Measurements from ENCODE around the gene CTAG1B.
"Not testable (repeated sequence)": the region's sequence is repeated elsewhere in the genome, so short reads cannot be mapped to it uniquely, and the experiment has no call there.

The CTAG1B gene

GRCh38 chrX:154600759-154601374 is 18.2 kb downstream of the CTAG1B start:
- Histone ChIP-seq H3K36me3 (no peaks in the 10 kb centered on the region), H3K9ac (no peak overlapping the region), H3K27ac (no peak overlapping the region), H3K4me3 (no peak overlapping the region), H3K9me3 (peaks cover 12% of the 10 kb centered on the region), H3K4me1 (peaks cover 8% of the 10 kb centered on the region), H4K20me1 (no peaks in the 10 kb centered on the region), H3K27me3 (peaks cover 91% of the 10 kb centered on the region), H3K4me2 (no peak overlapping the region)
- TF ChIP-seq Cebpa-rat (IDR thresholded peaks at IDR 0.05), result no peak

DNA sequence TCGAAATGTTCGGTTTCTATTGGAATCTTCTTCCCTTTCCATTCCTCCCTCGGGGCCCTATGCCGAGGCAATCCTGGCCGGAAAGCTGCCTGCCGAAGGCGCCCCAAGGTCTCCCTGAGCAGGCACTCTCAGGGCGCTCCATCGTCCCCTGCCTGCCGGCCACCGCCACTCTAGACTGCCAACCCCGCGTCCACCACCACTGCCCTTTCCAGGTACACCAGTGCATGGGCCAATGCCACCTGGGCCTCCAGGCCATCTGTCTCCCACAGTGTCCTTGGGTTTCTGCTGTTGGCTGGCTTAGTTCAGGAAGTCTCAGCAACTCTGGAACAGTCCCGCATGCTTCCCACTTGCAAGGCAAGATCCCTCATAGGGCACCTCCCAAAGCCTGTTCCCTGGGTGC is 19.6 kb downstream of the CTAG1B start:
- H3K4me2 ChIP-seq, result 0 out of 2 replicates have a peak overlapping the region, but pooled peaks have one; percentile 7

GRCh38 chrX:154598656-154599055 is 20.4 kb downstream of the CTAG1B start:
- peaks cover 8% of the 10 kb centered on the region for H3K4me1 ChIP-seq
- H3K4me2 ChIP-seq, result no peak overlapping the region
- no peak overlapping the region for H3K4me3 ChIP-seq
- H4K20me1 ChIP-seq, result no peaks in the 10 kb centered on the region
- no peaks in the 10 kb centered on the region for H3K36me3 ChIP-seq
- H3K27me3 ChIP-seq, result peaks cover 94% of the 10 kb centered on the region
- H3K9ac ChIP-seq, result no peak overlapping the region
- H3K9me3 ChIP-seq, result peaks cover 17% of the 10 kb centered on the region
- no peak overlapping the region for H3K27ac ChIP-seq
- no peak for TF ChIP-seq Cebpa-rat (IDR thresholded peaks at IDR 0.05)

More for the DNA sequence above, 19.6 kb downstream of the CTAG1B start:
- Histone ChIP-seq H4K20me1 (no peaks in the 10 kb centered on the region), H3K27me3 (peaks cover 94% of the 10 kb centered on the region), H3K36me3 (no peaks in the 10 kb centered on the region), H3K4me1 (peaks cover 8% of the 10 kb centered on the region), H3K4me3 (no peak overlapping the region), H3K27ac (no peak overlapping the region), H3K9me3 (peaks cover 12% of the 10 kb centered on the region), H3K9ac (no peak overlapping the region)
- TF ChIP-seq Cebpa-rat (IDR thresholded peaks at IDR 0.05), result no peak

GRCh38 chrX:154597221-154597620 is 21.9 kb downstream of the CTAG1B start:
- no peaks in the 10 kb centered on the region for H3K36me3 ChIP-seq
- no peak overlapping the region for H3K9ac ChIP-seq
- H3K4me2 ChIP-seq, result no peak overlapping the region
- H3K9me3 ChIP-seq, result peaks cover 30% of the 10 kb centered on the region
- no peak for TF ChIP-seq Cebpa-rat (IDR thresholded peaks at IDR 0.05)
- H3K4me3 ChIP-seq, result no peak overlapping the region
- H4K20me1 ChIP-seq, result no peaks in the 10 kb centered on the region
- H3K27me3 ChIP-seq, result peaks cover 94% of the 10 kb centered on the region
- no peak overlapping the region for H3K27ac ChIP-seq
- H3K4me1 ChIP-seq, result peaks cover 8% of the 10 kb centered on the region

DNA sequence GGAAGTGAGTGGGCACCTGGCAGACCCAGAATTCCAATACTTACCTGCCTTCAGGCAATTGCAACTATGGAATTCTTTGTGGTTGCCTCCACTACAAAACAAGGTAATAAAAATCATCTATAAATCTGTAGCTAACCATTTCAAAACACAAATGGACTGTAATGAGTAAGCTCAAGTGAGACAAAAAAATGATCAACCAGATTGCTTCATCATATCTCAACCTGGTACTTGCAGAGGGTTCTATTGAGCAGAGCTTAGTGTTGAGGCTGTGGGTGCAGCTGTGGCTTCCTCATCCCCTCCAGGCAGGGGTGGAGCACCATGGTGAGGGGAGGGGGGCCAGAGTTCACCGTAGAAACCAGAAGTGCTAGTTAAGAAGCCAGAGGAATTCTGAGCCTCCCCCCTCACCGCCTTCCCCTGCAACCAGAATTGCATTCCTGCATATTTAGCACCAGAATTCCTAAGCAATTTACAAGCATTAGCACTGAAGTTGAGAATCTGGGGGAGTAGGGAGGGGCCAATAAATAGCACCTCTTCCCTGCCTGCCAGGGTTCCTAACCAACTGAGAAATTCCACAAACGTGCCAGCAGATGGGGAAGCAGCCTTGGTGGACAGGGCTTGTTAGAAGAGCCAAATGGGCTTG is 22.7 kb downstream of the CTAG1B start:
- Histone ChIP-seq H3K4me3 (no peak overlapping the region), H4K20me1 (no peaks in the 10 kb centered on the region), H3K36me3 (no peaks in the 10 kb centered on the region), H3K4me2 (no peak overlapping the region), H3K9me3 (peaks cover 39% of the 10 kb centered on the region), H3K9ac (no peak overlapping the region), H3K27me3 (peaks cover 91% of the 10 kb centered on the region), H3K4me1 (peaks cover 8% of the 10 kb centered on the region), H3K27ac (no peak overlapping the region)
- no peak for TF ChIP-seq Cebpa-rat (IDR thresholded peaks at IDR 0.05)

GRCh38 chrX:154595559-154596249 is 23.4 kb downstream of the CTAG1B start:
- H3K4me2 ChIP-seq, result no peak overlapping the region

DNA sequence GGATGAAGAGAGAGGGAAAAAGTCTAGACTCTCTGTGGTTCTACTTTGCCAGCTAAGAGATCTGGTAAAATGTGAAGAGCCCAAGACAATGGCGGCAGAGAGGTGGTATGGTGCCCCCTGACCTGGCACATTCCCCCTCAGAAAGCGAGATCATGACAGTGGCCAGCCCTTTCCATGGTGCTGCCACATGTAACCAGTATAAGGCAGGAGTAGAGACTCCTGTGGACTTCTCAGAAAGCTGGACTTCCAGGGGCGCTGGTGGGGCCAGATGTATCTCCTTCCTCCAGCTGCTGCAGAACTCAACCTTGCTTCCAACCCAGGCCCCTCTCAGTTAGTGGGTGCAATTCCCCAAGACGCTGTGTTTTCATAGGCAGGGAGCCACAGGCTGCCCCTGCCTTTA is 24.6 kb downstream of the CTAG1B start:
- no peak overlapping the region for H3K9ac ChIP-seq
- no peak overlapping the region for H3K4me3 ChIP-seq
- H4K20me1 ChIP-seq, result no peaks in the 10 kb centered on the region
- H3K9me3 ChIP-seq, result peaks cover 42% of the 10 kb centered on the region
- H3K27ac ChIP-seq, result no peak overlapping the region
- no peak for TF ChIP-seq Cebpa-rat (IDR thresholded peaks at IDR 0.05)
- H3K27me3 ChIP-seq, result peaks cover 76% of the 10 kb centered on the region
- peaks cover 1% of the 10 kb centered on the region for H3K4me1 ChIP-seq
- no peak overlapping the region for H3K4me2 ChIP-seq
- no peaks in the 10 kb centered on the region for H3K36me3 ChIP-seq

More at GRCh38 chrX:154595559-154596249, 23.4 kb downstream of the CTAG1B start:
- Histone ChIP-seq H3K27me3 (peaks cover 87% of the 10 kb centered on the region), H3K27ac (no peak overlapping the region), H3K4me3 (no peak overlapping the region), H3K4me1 (peaks cover 8% of the 10 kb centered on the region), H4K20me1 (no peaks in the 10 kb centered on the region), H3K36me3 (no peaks in the 10 kb centered on the region), H3K9me3 (peaks cover 42% of the 10 kb centered on the region), H3K9ac (no peak overlapping the region)
- no peak; the same call in 1 of the 2 replicates for TF ChIP-seq Cebpa-rat (IDR thresholded peaks at IDR 0.05)

GRCh38 chrX:154593201-154593600 is 25.9 kb downstream of the CTAG1B start:
- Histone ChIP-seq H3K27ac (no peak overlapping the region), H3K9me3 (peaks cover 42% of the 10 kb centered on the region), H3K4me3 (no peak overlapping the region), H3K36me3 (no peaks in the 10 kb centered on the region), H3K4me2 (no peak overlapping the region), H4K20me1 (no peaks in the 10 kb centered on the region), H3K9ac (no peak overlapping the region), H3K4me1 (no peaks in the 10 kb centered on the region), H3K27me3 (peaks cover 66% of the 10 kb centered on the region)
- TF ChIP-seq Cebpa-rat (IDR thresholded peaks at IDR 0.05), result no peak

GRCh38 chrX:154592505-154592904 is 26.6 kb downstream of the CTAG1B start:
- no peaks in the 10 kb centered on the region for H3K36me3 ChIP-seq
- H4K20me1 ChIP-seq, result no peaks in the 10 kb centered on the region
- no peak overlapping the region for H3K27ac ChIP-seq
- peaks cover 37% of the 10 kb centered on the region for H3K9me3 ChIP-seq
- H3K4me1 ChIP-seq, result no peaks in the 10 kb centered on the region
- no peak overlapping the region for H3K4me3 ChIP-seq
- H3K4me2 ChIP-seq, result no peak overlapping the region
- H3K27me3 ChIP-seq, result peaks cover 59% of the 10 kb centered on the region
- TF ChIP-seq Cebpa-rat (IDR thresholded peaks at IDR 0.05), result no peak
- H3K9ac ChIP-seq, result no peak overlapping the region

DNA sequence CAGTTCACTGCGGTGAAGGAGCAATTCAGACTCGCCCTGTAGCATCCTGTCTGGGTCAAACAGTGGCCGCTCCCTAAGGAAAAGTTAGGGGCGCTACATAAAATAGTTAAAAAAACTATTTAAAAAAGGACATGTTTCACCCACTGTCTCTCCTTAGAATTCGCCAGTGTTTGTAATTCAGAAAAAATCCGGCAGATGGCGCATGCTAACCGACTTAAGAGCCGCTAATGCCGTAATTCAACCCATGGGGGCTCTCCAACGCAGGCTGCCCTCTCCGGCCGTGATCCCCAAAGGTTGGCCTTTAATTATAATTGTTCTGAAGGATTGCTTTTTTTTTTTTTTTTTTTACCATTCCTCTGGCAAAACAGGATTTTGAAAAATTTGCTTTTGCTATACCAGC is 28.7 kb downstream of the CTAG1B start:
- not testable (repeated sequence) for H3K4me2 ChIP-seq, H3K9ac ChIP-seq, H4K20me1 ChIP-seq, H3K4me3 ChIP-seq, H3K27ac ChIP-seq, H3K36me3 ChIP-seq, H3K4me1 ChIP-seq
- peaks cover 38% of the 10 kb centered on the region for H3K27me3 ChIP-seq
- H3K9me3 ChIP-seq, result peaks cover 29% of the 10 kb centered on the region

DNA sequence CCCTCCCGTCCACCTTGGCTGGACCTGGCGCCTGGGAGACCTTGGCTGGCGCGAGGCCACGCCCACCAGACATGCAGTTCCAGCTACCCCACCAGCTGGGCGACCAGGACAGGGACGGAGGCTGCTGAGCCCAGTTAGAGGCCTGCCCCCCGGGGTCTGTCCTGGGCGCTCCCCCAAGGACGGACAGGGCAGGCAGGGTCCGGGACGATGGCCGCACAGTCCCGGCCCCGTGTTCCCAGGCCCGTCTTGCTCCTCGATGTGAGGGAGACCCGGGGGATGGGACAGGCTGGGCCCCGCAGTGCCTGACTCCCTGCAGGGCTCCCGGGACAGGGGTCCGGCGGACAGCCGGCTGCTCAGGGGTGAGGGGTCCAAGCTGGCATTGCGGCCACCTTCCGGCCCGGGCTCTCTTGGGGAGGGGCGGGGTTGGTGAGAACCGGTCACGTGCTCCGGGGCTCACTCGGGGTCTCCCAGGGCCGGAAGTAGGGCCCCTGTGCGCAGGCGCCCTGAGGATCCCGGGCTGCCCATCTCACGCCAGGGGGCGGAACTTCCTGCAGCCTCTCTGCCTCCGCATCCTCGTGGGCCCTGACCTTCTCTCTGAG is 34.4 kb downstream of the CTAG1B start, which contains the start of gene CTAG1A:
TSS of gene CTAG1A (plus strand) at position 549 of the 599 bp plus-strand sequence. CDS start 74 bp downstream, outside the sequence.
- not testable (repeated sequence) for H3K27me3 ChIP-seq, H4K20me1 ChIP-seq, H3K4me1 ChIP-seq, H3K9ac ChIP-seq, H3K4me3 ChIP-seq, H3K9me3 ChIP-seq, H3K27ac ChIP-seq, H3K36me3 ChIP-seq, H3K4me2 ChIP-seq

DNA sequence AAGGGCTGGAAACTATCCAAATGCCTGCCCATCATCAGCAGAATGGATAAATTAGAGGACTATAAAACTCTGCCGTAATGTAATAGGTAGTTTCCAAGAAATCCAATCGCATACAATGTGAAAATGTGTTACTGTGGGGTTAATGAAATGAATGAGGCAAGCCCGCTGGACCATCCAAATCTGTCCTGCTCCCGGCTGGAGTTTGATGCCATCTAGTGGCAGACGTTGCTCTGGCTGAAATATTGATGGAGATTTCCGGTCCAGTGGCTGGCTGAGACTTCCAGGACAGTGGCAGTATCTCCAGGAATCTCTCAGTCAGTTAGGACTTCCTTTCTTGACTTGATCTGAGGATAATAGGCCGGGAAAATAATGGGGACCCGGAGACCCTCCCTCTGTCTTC is 36.1 kb downstream of the CTAG1B start:
- H3K9ac ChIP-seq, H3K4me1 ChIP-seq, H3K27me3 ChIP-seq, H3K36me3 ChIP-seq, H3K9me3 ChIP-seq, H3K27ac ChIP-seq, H4K20me1 ChIP-seq, H3K4me3 ChIP-seq, H3K4me2 ChIP-seq: not testable (repeated sequence)

GRCh38 chrX:154575076-154575475 is 44.0 kb downstream of the CTAG1B start:
- H3K4me1 ChIP-seq, H4K20me1 ChIP-seq, H3K36me3 ChIP-seq, H3K9ac ChIP-seq, H3K9me3 ChIP-seq, H3K27ac ChIP-seq, H3K4me3 ChIP-seq, H3K27me3 ChIP-seq, H3K4me2 ChIP-seq: not testable (repeated sequence)
